ENCODE measurements around the gene TLR6.

TLR6 gene

DNA sequence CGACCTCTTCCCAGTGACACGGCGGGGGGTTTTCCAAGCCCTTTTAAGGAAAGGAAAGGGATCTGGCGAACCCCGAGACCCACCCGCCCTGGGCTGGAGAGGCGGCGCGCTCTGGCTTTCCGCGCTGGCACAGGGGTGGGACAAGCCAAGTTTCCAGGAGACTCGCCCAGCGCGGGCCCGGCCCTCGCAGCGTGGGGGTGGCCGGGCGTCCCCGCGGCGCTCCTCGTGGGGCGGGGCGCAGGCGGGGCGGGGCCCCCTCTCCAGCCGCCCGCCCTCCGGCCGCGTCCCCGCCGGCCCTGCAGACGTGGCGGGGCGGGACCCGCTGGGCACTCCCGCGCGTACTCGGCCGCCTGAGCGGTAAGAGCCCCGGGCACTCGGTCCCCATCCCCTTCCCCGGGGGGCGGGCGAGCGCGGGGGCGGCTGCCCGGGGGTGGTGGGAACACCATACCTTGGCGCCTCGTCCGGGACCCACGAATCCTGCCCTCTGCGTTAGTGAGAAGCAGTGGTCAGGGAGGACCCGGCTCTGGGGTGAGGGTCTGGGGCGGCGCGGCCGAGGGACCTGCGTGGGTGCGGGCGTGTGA lies 11.0 kb upstream of the TLR6 start, which contains the start of gene FAM114A1:
Gene FAM114A1, plus strand, starts transcription at position 329 of the 581 bp plus-strand sequence. CDS start 10,273 bp downstream, outside the sequence.
- DNase-seq (ENCODE audit: low read depth) = peak; percentile 13

GRCh38 chr4:38866973-38867477 lies 10.4 kb upstream of the TLR6 start:
- DNase-seq (ENCODE audit: low read depth) = no peak

DNA sequence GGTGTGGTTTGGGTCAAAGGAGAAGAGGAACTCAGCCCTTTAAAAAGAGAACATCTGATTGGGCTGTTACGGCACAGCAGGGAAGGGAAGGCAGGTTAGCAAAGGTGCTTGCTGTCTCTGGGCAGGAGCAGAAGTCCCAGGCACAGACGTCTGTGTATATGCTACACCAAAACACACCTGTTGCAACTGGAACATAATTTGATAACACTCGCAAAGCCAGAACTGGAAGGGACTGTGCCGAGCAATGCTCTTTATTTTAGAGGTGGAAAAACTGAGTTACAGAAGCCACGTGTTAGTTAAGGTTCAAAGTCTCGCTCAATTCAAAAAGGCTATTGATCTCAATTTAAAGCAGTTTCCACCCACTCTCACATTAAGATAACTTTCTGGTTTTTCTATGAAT lies 8.8 kb upstream of the TLR6 start:
- no peak for DNase-seq (ENCODE audit: low read depth)

- DNase-seq (ENCODE audit: low read depth) = no peak
Observed at GRCh38 chr4:38861791-38862190, 5.2 kb upstream of the TLR6 start.

- peak; percentile 47 for DNase-seq (ENCODE audit: low read depth)
Observed at GRCh38 chr4:38860788-38861424, 4.3 kb upstream of the TLR6 start.

GRCh38 chr4:38859501-38859900 lies 2.9 kb upstream of the TLR6 start:
- DNase-seq (ENCODE audit: low read depth) = no peak

- DNase-seq (ENCODE audit: low read depth) = no peak
Observed at GRCh38 chr4:38858097-38858420, 1.4 kb upstream of the TLR6 start.

DNA sequence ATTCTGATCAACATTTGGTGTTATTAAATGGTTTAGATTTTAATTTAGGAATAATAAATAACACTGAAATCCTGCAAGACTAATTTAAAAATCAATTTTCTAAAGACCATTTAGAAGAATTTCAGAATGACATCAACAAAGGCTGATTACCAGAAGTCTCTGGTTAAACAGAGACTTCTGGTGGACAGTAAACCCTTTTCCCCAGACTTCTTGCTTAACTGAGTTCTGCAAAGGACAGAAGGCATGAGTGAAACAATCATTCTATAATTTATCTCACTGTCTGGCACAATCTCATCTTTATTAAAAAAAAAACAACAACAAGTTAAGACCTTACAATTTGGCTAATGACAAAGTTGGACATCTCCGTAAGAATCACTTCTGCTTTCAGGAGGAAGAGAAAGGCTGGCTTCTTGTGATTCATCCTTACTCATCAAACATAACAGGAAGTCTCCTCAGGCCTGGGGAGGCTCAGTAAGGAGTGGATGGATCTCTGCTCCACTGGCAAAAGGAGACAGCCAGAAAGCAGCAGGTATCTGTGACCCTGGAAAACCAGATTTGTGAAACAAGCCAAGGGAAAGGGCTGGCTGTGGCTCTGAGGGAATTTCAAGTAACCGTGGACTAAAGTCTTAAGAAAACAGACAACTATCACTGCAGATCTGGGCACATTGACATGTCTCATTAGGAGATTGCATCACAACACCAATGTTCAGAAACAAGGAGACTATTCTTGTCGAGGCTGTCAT lies 908 bp upstream of the TLR6 start:
- no peak for DNase-seq (ENCODE audit: low read depth)

DNA sequence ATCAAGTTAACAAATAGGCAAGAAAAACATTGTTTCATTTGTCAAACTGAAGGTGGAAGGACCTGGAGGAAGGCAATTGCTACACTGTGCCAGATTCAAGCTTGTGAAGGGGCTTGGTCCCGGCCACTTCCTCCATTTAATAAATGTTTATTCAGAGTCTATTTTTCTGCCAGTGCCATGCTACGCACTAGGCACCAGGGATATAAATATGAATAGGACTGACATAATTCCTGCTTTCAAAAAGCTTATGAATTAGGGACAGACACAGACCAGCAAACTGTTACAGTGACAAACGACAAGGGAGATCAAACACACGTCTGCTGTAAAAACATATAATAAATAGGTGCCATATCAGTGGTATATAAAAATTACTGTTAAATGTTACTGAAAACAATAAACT lies 571 bp downstream of the TLR6 start:
- DNase-seq (ENCODE audit: low read depth) = no peak

DNA sequence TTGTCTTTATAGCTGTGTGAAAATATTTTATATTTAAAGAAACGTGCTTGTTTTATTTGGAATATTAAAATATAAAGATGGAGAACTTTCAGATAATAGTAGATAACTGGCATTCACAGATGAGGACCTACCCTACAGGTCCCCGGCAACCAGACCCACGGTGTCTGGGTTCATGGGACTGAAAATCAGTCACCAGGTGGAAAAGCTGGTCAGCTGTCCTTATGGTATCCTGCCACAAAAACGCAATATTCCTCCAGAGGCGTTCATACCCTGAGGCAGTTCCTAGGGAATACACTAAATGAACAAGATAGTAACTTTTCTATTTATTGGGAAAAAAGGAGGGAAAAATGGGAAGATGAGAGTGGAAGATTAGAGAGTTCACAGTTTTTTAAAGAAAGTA lies 1.2 kb downstream of the TLR6 start:
- no peak for DNase-seq (ENCODE audit: low read depth)

GRCh38 chr4:38846015-38846414 lies 10.6 kb downstream of the TLR6 start:
- DNase-seq (ENCODE audit: low read depth) = no peak

- no peak for DNase-seq (ENCODE audit: low read depth)
Observed at GRCh38 chr4:38842994-38843393, 13.6 kb downstream of the TLR6 start.

DNA sequence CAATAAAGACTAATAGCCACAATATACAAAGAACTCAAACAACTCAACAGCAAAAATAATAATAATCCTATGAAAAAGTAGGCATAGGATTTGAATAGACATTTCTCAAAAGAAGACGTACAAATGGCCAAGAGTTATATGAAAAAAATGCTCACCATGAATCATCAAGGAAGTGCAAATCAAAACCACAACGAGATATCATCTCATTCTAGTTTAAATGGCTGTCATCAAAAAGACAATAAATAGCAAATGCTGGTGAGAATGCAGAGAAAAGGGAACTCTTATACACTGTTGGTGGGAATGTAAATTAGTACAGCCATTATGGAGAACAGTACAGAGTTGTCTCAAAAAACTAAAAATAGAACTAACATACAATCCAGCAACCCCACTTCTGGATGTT lies 18.8 kb downstream of the TLR6 start:
- DNase-seq (ENCODE audit: low read depth) = no peak

GRCh38 chr4:38837334-38837733 lies 19.3 kb downstream of the TLR6 start:
- no peak for DNase-seq (ENCODE audit: low read depth)

DNA sequence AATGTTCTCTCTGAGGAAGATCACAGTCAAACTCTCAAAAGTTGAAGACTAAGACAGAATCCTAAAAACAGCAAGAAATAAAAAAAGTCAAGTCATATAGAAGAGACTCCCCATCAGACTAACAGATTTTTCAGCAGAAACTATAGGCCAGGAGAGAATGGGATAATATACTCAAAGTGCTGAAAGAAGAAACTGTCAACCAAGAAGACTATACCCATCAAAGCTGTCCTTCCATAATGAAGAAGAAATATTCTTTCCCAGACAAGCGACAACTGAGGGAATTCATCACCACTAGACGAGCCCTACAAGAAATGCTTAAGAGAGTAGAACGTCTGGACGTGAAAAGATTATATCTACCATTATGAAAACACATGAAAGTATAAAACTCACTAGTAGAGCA lies 22.0 kb downstream of the TLR6 start:
- no peak for DNase-seq (ENCODE audit: low read depth)

DNA sequence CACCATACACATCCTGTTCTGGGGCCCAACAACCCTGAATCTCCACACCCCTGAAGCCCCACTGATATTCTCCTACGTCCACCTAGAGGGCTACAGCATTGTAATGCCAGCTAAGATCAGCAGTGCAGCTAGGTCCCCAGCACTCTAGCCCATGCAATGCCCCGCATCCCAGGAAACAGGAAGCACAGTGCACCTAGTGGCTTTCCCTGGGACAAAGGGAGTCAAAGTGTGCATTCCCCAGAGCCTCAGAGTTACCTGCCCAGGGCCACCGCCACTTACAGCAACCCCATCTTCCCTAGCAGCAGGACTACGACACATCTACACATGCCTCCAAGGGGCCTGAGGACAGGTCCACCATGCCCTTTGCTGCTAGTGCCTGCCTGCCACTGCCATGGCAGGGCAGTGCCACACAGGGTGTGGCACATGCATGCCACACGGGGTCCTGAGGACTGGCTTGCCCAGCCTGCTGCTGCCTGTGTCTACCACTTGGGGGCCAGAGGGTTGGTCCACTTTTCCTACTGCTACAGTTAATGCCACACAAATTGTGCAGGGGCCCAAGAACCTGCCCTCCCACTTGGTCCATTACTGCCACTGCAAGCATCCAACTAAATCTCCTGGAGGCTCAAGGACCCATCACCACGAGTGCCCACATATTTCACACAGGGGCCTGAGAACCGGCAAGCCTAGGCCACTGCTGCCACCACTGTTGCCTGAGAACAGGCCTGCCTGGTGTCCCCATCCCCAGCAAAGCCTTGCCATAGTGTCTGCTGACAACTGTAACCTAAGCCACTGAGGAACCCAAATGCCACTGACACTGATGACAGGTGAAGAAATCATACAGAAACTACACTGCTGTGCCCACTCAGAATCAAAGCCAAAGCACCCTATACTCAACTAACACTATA lies 23.7 kb downstream of the TLR6 start:
- no peak for DNase-seq (ENCODE audit: low read depth)

GRCh38 chr4:38832206-38832605 lies 24.4 kb downstream of the TLR6 start:
- no peak for DNase-seq (ENCODE audit: low read depth)

DNA sequence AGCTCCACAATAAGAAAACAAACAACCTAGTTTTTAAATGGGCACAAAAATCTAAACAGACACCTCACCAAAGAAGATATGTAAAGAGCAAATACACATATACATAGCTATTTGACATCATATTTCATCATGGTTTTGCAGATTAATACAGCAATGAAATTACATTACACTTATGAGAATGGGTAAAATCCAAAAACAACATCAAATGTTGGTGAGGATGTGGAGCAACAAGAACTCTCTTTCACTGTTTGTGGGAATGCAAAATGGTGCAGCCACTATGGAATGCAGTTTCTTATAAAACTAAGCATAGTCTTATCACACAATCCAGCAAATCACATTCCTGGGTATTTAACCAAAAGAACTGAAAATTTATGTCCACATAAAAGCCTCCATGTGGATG lies 25.0 kb downstream of the TLR6 start:
- DNase-seq (ENCODE audit: low read depth) = no peak

DNA sequence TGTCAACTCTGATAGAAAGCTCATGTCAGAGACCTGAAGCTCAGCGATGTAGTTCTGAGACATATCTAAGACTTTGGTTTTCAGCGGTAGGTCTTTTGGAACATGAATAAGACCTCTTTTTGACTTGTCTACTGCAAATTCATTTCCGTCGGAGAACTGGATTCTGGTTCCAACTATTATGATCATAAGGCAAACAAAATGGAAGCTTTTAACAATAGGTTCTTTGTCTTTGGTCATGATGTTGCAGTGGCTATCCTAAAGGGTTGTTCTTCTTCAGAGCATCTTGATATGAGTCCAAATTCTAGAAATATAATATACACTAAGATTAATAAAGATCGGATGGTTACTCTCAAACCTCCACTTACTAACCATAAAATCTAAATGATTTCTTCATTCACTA lies 27.4 kb downstream of the TLR6 start:
- DNase-seq (ENCODE audit: low read depth) = no peak

DNA sequence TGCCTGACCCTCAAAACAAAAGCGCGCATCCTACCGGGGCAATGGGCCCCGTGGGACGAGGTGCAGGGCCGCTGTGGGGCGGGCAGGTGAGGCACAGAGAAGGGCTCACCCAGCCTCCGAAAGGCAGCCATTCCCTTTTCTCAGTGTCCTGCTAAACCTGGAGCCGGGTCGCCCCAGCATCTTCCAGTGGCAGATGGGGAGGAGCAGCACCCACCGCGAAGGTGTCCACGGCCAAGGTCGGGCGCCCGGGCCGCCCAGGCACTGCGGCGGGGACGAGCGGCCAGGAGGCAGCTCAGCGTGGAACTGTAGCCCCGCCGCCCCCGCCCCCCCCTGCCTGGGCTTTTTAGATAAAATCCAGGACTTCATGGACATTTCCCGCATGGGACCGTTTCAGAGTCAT lies 32.9 kb downstream of the TLR6 start:
- DNase-seq (ENCODE audit: low read depth) = no peak

- DNase-seq (ENCODE audit: low read depth) = no peak
Observed at GRCh38 chr4:38822748-38823303, 33.8 kb downstream of the TLR6 start.

DNA sequence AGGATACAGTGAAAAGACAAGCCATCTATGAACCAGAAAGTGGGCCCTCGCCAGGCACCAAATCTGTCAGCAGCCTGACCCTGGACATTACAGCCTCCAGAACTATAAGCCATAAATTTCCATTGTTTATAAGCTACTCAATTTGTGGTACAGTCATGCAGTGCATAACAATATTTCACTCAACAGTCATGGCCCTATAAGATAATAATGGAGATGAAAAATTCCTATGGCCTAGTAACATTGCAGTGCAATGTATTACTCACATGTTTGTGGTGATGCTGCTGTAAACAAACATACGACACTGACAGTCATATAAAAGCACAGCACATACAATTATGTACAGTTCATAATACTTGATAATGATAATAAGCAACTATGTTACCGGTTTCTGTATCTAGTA lies 34.9 kb downstream of the TLR6 start:
- DNase-seq (ENCODE audit: low read depth) = no peak
